CD14-positive monocyte (primary cell): ENCODE results near the gene ATAD2B. TPM values are rescaled to one million over a fixed set of nuclear protein-coding genes. Genes with fewer than 3 reads are reported as not detected.
A peak's percentile ranks its signal among the peaks of the same experiment; 100 is the strongest.

Experiments used
- DNase-seq, 3 donors: peaks; one replicate each; pipeline ENCODE4 v3.0.0-alpha.2; 2011 to 2022
- H2AFZ ChIP-seq: 2 replicates; pipeline ENCODE4 v1.6.0; 2012; ENCODE audit warnings: mild to moderate bottlenecking, low read depth, low read length, inconsistent platforms; ENCODE audit not compliant: insufficient read depth, poor library complexity, severe bottlenecking
- H3K27ac ChIP-seq, 2 donors: 1 replicate in 1 of 2; 2 replicates in 1 of 2; pipeline ENCODE4 v1.5.1; 2012 to 2013; ENCODE audit warnings: low read length in 2 of 2, control low read depth in 1 of 2, inconsistent platforms in 1 of 2, low read depth in 1 of 2, mild to moderate bottlenecking in 1 of 2
- H3K27me3 ChIP-seq, 2 donors: one replicate each; pipeline versions ENCODE4 v1.6.0 to v1.6.1; 2011 to 2013; ENCODE audit warnings: low read length in 2 of 2; ENCODE audit not compliant: control insufficient read depth in 2 of 2, insufficient read depth in 2 of 2
- H3K36me3 ChIP-seq, 2 donors: replicated peaks in 1 of 2; 1 replicate in 1 of 2; 2 replicates in 1 of 2; pipeline versions ENCODE4 v1.5.1 to v1.6.1; 2012 to 2013; ENCODE audit warnings: low read length in 2 of 2, control low read depth in 1 of 2, inconsistent platforms in 1 of 2, mild to moderate bottlenecking in 1 of 2; ENCODE audit not compliant: insufficient read depth in 2 of 2, control insufficient read depth in 1 of 2
- H3K4me1 ChIP-seq, 2 donors: 1 replicate in 1 of 2; 2 replicates in 1 of 2; pipeline versions ENCODE4 v1.5.1 to v1.6.1; 2012 to 2013; ENCODE audit warnings: low read length in 2 of 2, control low read depth in 1 of 2, inconsistent platforms in 1 of 2, mild to moderate bottlenecking in 1 of 2, moderate library complexity in 1 of 2; ENCODE audit not compliant: insufficient read depth in 2 of 2, control insufficient read depth in 1 of 2
- H3K4me2 ChIP-seq: replicated peaks from 2 replicates; pipeline ENCODE3; 2012; ENCODE audit warnings: low read length, moderate library complexity, mild to moderate bottlenecking; ENCODE audit not compliant: poor library complexity, severe bottlenecking; ENCODE audit errors: extremely low read depth
- H3K4me3 ChIP-seq, 3 experiments: fragments of 200-600 bp in 1 of 3; sonication (generic) in 1 of 3; replicated peaks in 1 of 3; 1 replicate in 2 of 3; 2 replicates in 1 of 3; pipeline ENCODE4 v1.5.1; 2011 to 2013; ENCODE audit warnings: low read length in 3 of 3, mild to moderate bottlenecking in 3 of 3, control low read depth in 2 of 3, low read depth in 2 of 3, inconsistent platforms in 1 of 3, moderate library complexity in 1 of 3
- H3K79me2 ChIP-seq: 2 replicates; pipeline ENCODE4 v1.6.0; 2012; ENCODE audit warnings: mild to moderate bottlenecking, control low read depth, inconsistent platforms, low read length, moderate library complexity; ENCODE audit not compliant: insufficient read depth
- H3K9ac ChIP-seq: 2 replicates; pipeline ENCODE4 v1.6.0; 2017; ENCODE audit warnings: low read length, mild to moderate bottlenecking; ENCODE audit not compliant: insufficient read depth, poor library complexity, severe bottlenecking
- H3K9me3 ChIP-seq, 2 donors: replicated peaks in 1 of 2; 1 replicate in 1 of 2; 2 replicates in 1 of 2; pipeline versions ENCODE4 v1.5.1 to v1.6.1; 2012 to 2013; ENCODE audit warnings: low read length in 2 of 2, control low read depth in 1 of 2; ENCODE audit not compliant: control insufficient read depth in 1 of 2, insufficient read depth in 1 of 2
- H4K20me1 ChIP-seq: 2 replicates; pipeline ENCODE4 v1.6.0; 2012; ENCODE audit warnings: mild to moderate bottlenecking, low read length, control low read depth, moderate library complexity; ENCODE audit not compliant: insufficient read depth
- H3K27ac Mint-ChIP-seq, 7 donors: one replicate each; pipeline ENCODE4 v1.8.0; 2020; ENCODE audit warnings: mild to moderate bottlenecking in 7 of 7, mixed read lengths in 7 of 7, moderate library complexity in 6 of 7, inconsistent platforms in 2 of 7
- H3K27me3 Mint-ChIP-seq, 3 donors: one replicate each; pipeline ENCODE4 v1.8.0; 2021 to 2022; ENCODE audit warnings: low read depth in 3 of 3, mild to moderate bottlenecking in 3 of 3, mixed read lengths in 3 of 3, moderate library complexity in 3 of 3, inconsistent platforms in 1 of 3
- H3K36me3 Mint-ChIP-seq, 2 donors: one replicate each; pipeline ENCODE4 v1.8.0; 2020; ENCODE audit warnings: mixed read lengths in 2 of 2, inconsistent platforms in 1 of 2, mild to moderate bottlenecking in 1 of 2
- H3K4me1 Mint-ChIP-seq: one replicate; pipeline ENCODE4 v1.8.0; 2020; ENCODE audit warnings: mild to moderate bottlenecking, mixed read lengths
- H3K4me3 Mint-ChIP-seq, 2 donors: one replicate each; pipeline ENCODE4 v1.8.0; 2020; ENCODE audit warnings: mild to moderate bottlenecking in 2 of 2, mixed read lengths in 2 of 2, moderate library complexity in 1 of 2
- H3K9me3 Mint-ChIP-seq, 7 donors: one replicate each; pipeline ENCODE4 v1.8.0; 2020 to 2022; ENCODE audit warnings: mixed read lengths in 7 of 7, mild to moderate bottlenecking in 6 of 7, moderate library complexity in 6 of 7, inconsistent platforms in 2 of 7
- WGBS: methylation state at CpG from one replicate; pipeline ENCODE4 v1.1.5; 2013; ENCODE audit warnings: missing lambda C conversion rate; ENCODE audit not compliant: insufficient coverage; 5-methylcytosine and 5-hydroxymethylcytosine counted together
- intact Hi-C, 2 donors: fragments of 100-400 bp; cut with micrococcal nuclease; formaldehyde crosslinking; loops; one replicate each; pipeline versions ENCODE4 v1.15.0 to v1.15.1; 2023
- polyA plus RNA-seq, 3 donors: library from polyadenylated mRNA; depleted of rRNA in 1 of 3; unstranded in 2 of 3; stranded (reverse) in 1 of 3; fragments of 300-500 nt in 2 of 3; fragments of >200 nt in 1 of 3; fragmentation: Illumina TruSeq in 2 of 3; gene quantifications; 1 replicate in 2 of 3; 2 replicates in 1 of 3; pipeline ENCODE4 v1.2.3, GENCODE V29; 2012 to 2021
- TF ChIP-seq, protein P1 (sequence below): fragments of 200-600 bp; IDR thresholded peaks from one replicate; pipeline ENCODE4 v1.8.0; 2022; ENCODE audit warnings: antibody characterized with exemption, mild to moderate bottlenecking

ATAD2B gene
- polyA plus RNA-seq, 3 donors = 4.9 to 12.1 (median 7.2) TPM

DNA sequence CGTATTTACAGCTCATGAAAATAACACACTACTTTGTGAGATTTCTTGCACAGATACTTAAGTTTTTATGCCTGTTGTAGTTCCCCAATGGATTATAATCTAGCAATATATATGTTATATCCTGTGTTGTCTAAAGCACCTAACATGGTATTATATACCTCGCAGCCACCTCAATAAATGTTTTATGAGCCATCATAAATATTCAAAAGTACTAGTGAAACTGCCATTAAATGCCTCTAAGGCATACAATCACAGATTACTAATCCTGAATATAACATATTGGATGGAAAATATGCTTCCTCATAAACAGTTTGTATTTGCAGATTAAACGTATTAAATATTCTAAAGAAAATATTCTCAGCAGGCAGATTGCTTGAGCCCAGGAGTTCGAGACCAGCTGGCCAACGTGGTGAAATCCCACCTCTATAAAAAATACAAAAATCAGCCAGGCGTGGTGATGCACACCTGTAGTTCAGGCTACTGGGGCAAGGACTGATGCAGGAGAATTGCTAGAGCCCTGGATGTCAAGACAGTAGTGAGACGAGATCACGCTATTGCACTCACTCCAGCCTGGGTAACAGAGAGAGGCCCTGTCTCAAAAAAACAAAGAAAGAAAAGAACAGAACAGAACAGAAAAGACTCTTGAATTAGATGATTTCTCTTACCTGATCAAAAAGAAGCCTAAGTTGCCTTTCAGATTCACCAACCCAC is 64.1 kb downstream of the ATAD2B start:
- Mint-ChIP-seq H3K4me3 (no peak overlapping the region), H3K27ac (peak overlapping the region in 1 of 7 donors; percentile 19), H3K4me1 (no peaks in the 10 kb centered on the region), H3K36me3 (peaks cover 61 to 87% of the 10 kb centered on the region in 2 donors), H3K27me3 (no peaks in the 10 kb centered on the region), H3K9me3 (no peaks in the 10 kb centered on the region)
- Histone ChIP-seq H3K9me3 (no peaks in the 10 kb centered on the region), H3K4me3 (no peak overlapping the region), H2AFZ (no peak overlapping the region), H3K4me1 (no peaks in the 10 kb centered on the region), H3K27ac (no peak overlapping the region), H4K20me1 (peaks cover 4% of the 10 kb centered on the region), H3K79me2 (no peaks in the 10 kb centered on the region), H3K27me3 (no peaks in the 10 kb centered on the region), H3K36me3 (peaks cover 79 to 90% of the 10 kb centered on the region in 2 donors), H3K9ac (no peak overlapping the region), H3K4me2 (no peak overlapping the region)
- DNase-seq = no peak
- intact Hi-C loops = no loop called here
- TF ChIP-seq, protein P1, sequence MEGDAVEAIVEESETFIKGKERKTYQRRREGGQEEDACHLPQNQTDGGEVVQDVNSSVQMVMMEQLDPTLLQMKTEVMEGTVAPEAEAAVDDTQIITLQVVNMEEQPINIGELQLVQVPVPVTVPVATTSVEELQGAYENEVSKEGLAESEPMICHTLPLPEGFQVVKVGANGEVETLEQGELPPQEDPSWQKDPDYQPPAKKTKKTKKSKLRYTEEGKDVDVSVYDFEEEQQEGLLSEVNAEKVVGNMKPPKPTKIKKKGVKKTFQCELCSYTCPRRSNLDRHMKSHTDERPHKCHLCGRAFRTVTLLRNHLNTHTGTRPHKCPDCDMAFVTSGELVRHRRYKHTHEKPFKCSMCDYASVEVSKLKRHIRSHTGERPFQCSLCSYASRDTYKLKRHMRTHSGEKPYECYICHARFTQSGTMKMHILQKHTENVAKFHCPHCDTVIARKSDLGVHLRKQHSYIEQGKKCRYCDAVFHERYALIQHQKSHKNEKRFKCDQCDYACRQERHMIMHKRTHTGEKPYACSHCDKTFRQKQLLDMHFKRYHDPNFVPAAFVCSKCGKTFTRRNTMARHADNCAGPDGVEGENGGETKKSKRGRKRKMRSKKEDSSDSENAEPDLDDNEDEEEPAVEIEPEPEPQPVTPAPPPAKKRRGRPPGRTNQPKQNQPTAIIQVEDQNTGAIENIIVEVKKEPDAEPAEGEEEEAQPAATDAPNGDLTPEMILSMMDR = no peak
- 100% methylated on average over 3 of the region's 8 CpGs for WGBS

DNA sequence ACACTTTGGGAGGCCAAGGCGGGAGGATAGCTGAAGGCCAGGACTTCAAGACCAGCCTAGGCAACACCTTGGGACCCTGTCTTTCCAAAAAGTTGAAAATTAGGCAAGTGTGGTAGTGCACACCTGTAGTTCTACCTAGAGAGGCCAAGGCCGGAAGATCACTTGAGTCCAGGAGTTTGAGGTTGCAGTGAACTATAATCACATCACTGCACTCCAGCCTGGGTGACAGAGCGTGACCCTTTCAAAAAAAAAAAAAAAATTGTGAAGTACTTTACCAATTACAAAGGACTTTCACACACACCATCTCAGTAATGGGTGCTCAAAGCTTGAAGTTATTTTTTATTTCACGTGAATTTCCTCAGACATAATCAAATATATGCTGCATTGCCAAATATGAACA is 65.0 kb downstream of the ATAD2B start:
- H3K79me2 ChIP-seq = no peaks in the 10 kb centered on the region
- TF ChIP-seq, protein P1 = no peak
- peaks cover 56 to 87% of the 10 kb centered on the region in 2 donors for H3K36me3 Mint-ChIP-seq
- no peaks in the 10 kb centered on the region for H3K4me1 ChIP-seq
- no peak overlapping the region for H3K4me3 ChIP-seq
- no peaks in the 10 kb centered on the region for H3K9me3 Mint-ChIP-seq
- H3K27ac ChIP-seq = no peak overlapping the region
- peaks cover 4% of the 10 kb centered on the region for H4K20me1 ChIP-seq
- no peaks in the 10 kb centered on the region for H3K27me3 ChIP-seq
- H3K9me3 ChIP-seq = no peaks in the 10 kb centered on the region
- H3K36me3 ChIP-seq = peaks cover 75 to 85% of the 10 kb centered on the region in 2 donors
- no peak overlapping the region for H2AFZ ChIP-seq
- no peaks in the 10 kb centered on the region for H3K27me3 Mint-ChIP-seq
- no peak overlapping the region for H3K9ac ChIP-seq
- H3K27ac Mint-ChIP-seq = peak overlapping the region in 1 of 7 donors; percentile 35
- no peak for DNase-seq
- H3K4me2 ChIP-seq = no peak overlapping the region
- intact Hi-C loops = no loop called here
- H3K4me1 Mint-ChIP-seq = no peaks in the 10 kb centered on the region
- 100% methylated on average over 2 of the region's 4 CpGs for WGBS
- no peak overlapping the region for H3K4me3 Mint-ChIP-seq
